GM23338 (cell line): ENCODE data around the gene AFF2. TPM values are rescaled to one million over a fixed set of nuclear protein-coding genes. Genes with fewer than 3 reads are reported as not detected.

Source experiments
- ATAC-seq: fragments of 200-7000 bp; cut with Tn5 transposase; 3 replicates; pipeline ENCODE4 v1.9.1; 2020
- DNase-seq: peaks from one replicate; pipeline ENCODE4 v3.0.0-alpha.2; 2015; ENCODE audit warnings: low spot score
- H2AFZ ChIP-seq: fragments of 200-600 bp; sonication (generic); 2 replicates; pipeline ENCODE4 v1.8.0; 2016; ENCODE audit warnings: antibody characterized with exemption, mild to moderate bottlenecking, moderate library complexity
- H3F3A ChIP-seq: fragments of 200-600 bp; sonication (generic); replicated peaks from 2 replicates; pipeline ENCODE4 v1.8.0; 2017; ENCODE audit warnings: antibody characterized with exemption, mixed run types, low read depth
- H3K27ac ChIP-seq: fragments of 200-600 bp; sonication (generic); 2 replicates; pipeline ENCODE4 v1.6.1; 2016; ENCODE audit warnings: low read depth
- H3K27me3 ChIP-seq: fragments of 200-600 bp; sonication (generic); 2 replicates; pipeline ENCODE4 v1.8.0; 2016; ENCODE audit warnings: mild to moderate bottlenecking, mixed run types, moderate library complexity; ENCODE audit not compliant: insufficient read depth
- H3K36me3 ChIP-seq: fragments of 200-600 bp; sonication (generic); 2 replicates; pipeline ENCODE4 v1.8.0; 2016; ENCODE audit warnings: mild to moderate bottlenecking; ENCODE audit not compliant: insufficient read depth
- H3K4me1 ChIP-seq: fragments of 200-600 bp; sonication (generic); 2 replicates; pipeline ENCODE4 v1.8.0; 2016; ENCODE audit warnings: mild to moderate bottlenecking, moderate library complexity; ENCODE audit not compliant: insufficient read depth
- H3K4me2 ChIP-seq: fragments of 200-600 bp; sonication (generic); 2 replicates; pipeline ENCODE4 v1.7.1; 2017; ENCODE audit warnings: mixed run types
- H3K4me3 ChIP-seq: fragments of 200-600 bp; sonication (generic); 2 replicates; pipeline ENCODE4 v1.6.1; 2016; ENCODE audit warnings: mixed run types
- H3K79me2 ChIP-seq: fragments of 200-600 bp; sonication (generic); replicated peaks from 2 replicates; pipeline ENCODE4 v1.8.0; 2017; ENCODE audit warnings: mild to moderate bottlenecking; ENCODE audit not compliant: insufficient read depth
- H3K9me2 ChIP-seq: fragments of 200-600 bp; sonication (generic); 2 replicates; pipeline ENCODE4 v1.8.0; 2017; ENCODE audit not compliant: insufficient read depth
- H4K20me1 ChIP-seq: fragments of 200-600 bp; sonication (generic); replicated peaks from 2 replicates; pipeline ENCODE4 v1.8.0; 2017; ENCODE audit warnings: mild to moderate bottlenecking; ENCODE audit not compliant: insufficient read depth
- H3K27ac Mint-ChIP-seq: 2 replicates; pipeline ENCODE4 v1.8.0; 2020; ENCODE audit warnings: inconsistent platforms, mild to moderate bottlenecking, moderate library complexity, mixed read lengths
- H3K27me3 Mint-ChIP-seq: 3 replicates; pipeline ENCODE4 v1.8.0; 2022; ENCODE audit warnings: low read depth, mild to moderate bottlenecking, moderate library complexity, mixed read lengths, inconsistent platforms; ENCODE audit not compliant: insufficient read depth, poor library complexity
- H3K36me3 Mint-ChIP-seq: 3 replicates; pipeline ENCODE4 v1.8.0; 2021; ENCODE audit warnings: low read depth, mild to moderate bottlenecking, inconsistent platforms, moderate library complexity, mixed read lengths
- H3K4me1 Mint-ChIP-seq: 3 replicates; pipeline ENCODE4 v1.8.0; 2020; ENCODE audit warnings: mild to moderate bottlenecking, inconsistent platforms, mixed read lengths
- H3K4me3 Mint-ChIP-seq: 3 replicates; pipeline ENCODE4 v1.8.0; 2021; ENCODE audit warnings: moderate library complexity, mild to moderate bottlenecking, inconsistent platforms, mixed read lengths
- H3K9me3 Mint-ChIP-seq: 3 replicates; pipeline ENCODE4 v1.8.0; 2020; ENCODE audit warnings: moderate library complexity, mild to moderate bottlenecking, inconsistent platforms, mixed read lengths
- CREB1 ChIP-seq: fragments of 250-450 bp; sonication (Bioruptor Pico); IDR thresholded peaks from 2 replicates; pipeline ENCODE4 v1.5.0; 2020; ENCODE audit warnings: low read depth, mild to moderate bottlenecking, moderate library complexity
- EZH2 ChIP-seq: fragments of 200-600 bp; sonication (generic); IDR thresholded peaks from one replicate; pipeline ENCODE4 v1.8.0; 2017; ENCODE audit warnings: antibody characterized with exemption, mild to moderate bottlenecking, low read depth; ENCODE audit not compliant: unreplicated experiment
- EZH2phosphoT487 ChIP-seq: fragments of 200-600 bp; sonication (generic); IDR thresholded peaks from one replicate; pipeline ENCODE4 v1.8.1; 2018; ENCODE audit warnings: antibody characterized with exemption; ENCODE audit not compliant: unreplicated experiment
- POLR2AphosphoS5 ChIP-seq: IDR thresholded peaks from 2 replicates; pipeline ENCODE4 v1.6.1; 2016; ENCODE audit warnings: antibody characterized with exemption, low read depth
- STAT1 ChIP-seq: IDR thresholded peaks from one replicate; pipeline ENCODE4 v1.6.1; 2016; ENCODE audit warnings: antibody characterized with exemption; ENCODE audit not compliant: unreplicated experiment
- ZNF114 ChIP-seq: fragments of 250-450 bp; sonication (Bioruptor Pico); IDR thresholded peaks from 2 replicates; pipeline ENCODE4 v1.5.0; 2020; ENCODE audit warnings: mild to moderate bottlenecking, moderate library complexity
- ZNF462 ChIP-seq: fragments of 250-450 bp; sonication (Bioruptor Pico); IDR thresholded peaks from 2 replicates; pipeline ENCODE4 v1.5.0; 2020; ENCODE audit warnings: mild to moderate bottlenecking, moderate library complexity
- polyA plus RNA-seq: library from polyadenylated mRNA; unstranded; fragments of >200 nt; fragmentation: Nextera tagmentation; extraction: Ambion mirVana; gene quantifications from 2 replicates; pipeline ENCODE4 v1.2.1, GENCODE V29; 2016
- total RNA-seq: library from RNA; depleted of rRNA; stranded (reverse); fragments of >200 nt; shearing (Covaris generic); gene quantifications from 2 replicates; pipeline ENCODE4 v1.2.3, GENCODE V29; 2014
- TF ChIP-seq, protein P1 (sequence below): IDR thresholded peaks from one replicate; pipeline ENCODE4 v1.6.1; 2018; ENCODE audit warnings: antibody characterized with exemption; ENCODE audit not compliant: unreplicated experiment
- TF ChIP-seq, protein P2 (sequence below), 2 experiments: fragments of 200-600 bp in 1 of 2; sonication (generic) in 1 of 2; conservative IDR thresholded peaks; 2 replicates each; pipeline versions ENCODE4 v1.5.1 to v1.6.1; 2016 to 2017; ENCODE audit warnings: antibody characterized with exemption in 2 of 2, low read depth in 2 of 2, mild to moderate bottlenecking in 2 of 2, moderate library complexity in 1 of 2

Gene AFF2
- total and polyA plus RNA-seq, 2 experiments from 2014 or later: 1.6 to 5.8 TPM

DNA sequence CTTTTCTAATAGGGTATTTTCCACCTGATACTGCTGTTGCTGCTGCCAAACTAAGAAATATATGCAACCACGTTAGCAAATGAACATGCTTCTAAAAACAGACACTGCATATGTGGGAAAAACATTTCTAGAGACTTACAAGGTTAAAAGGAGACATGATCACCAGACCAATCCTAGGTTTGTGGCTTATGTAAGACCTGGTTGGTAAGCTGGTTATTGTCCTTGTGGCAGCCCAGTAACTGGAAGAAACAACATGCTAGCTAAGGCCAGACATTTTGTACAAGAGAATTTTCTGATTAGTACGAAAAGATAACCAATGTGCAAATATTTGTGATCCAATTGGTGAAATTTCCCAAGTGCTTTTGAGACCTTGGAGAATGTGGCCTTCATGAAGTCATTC lies 112.0 kb downstream of the AFF2 start:
- DNase-seq (no peak), ATAC-seq (no peak)
- H3K36me3 Mint-ChIP-seq: no peaks in the 10 kb centered on the region
- Histone ChIP-seq H4K20me1 (no peaks in the 10 kb centered on the region), H3F3A (no peaks in the 10 kb centered on the region), H2AFZ (no peak overlapping the region), H3K9me2 (no peaks in the 10 kb centered on the region), H3K27me3 (no peaks in the 10 kb centered on the region), H3K27ac (no peak overlapping the region), H3K4me3 (no peak overlapping the region), H3K79me2 (no peaks in the 10 kb centered on the region), H3K36me3 (no peaks in the 10 kb centered on the region), H3K4me1 (peaks cover 10% of the 10 kb centered on the region), H3K4me2 (no peak overlapping the region)
- no peak overlapping the region for H3K4me3 Mint-ChIP-seq
- H3K4me1 Mint-ChIP-seq: peaks cover 19% of the 10 kb centered on the region
- H3K27me3 Mint-ChIP-seq: no peaks in the 10 kb centered on the region
- TF ChIP-seq POLR2AphosphoS5: no peak
- TF ChIP-seq EZH2phosphoT487: no peak
- no peak for TF ChIP-seq STAT1
- TF ChIP-seq ZNF114: no peak
- no peak for TF ChIP-seq EZH2
- H3K27ac Mint-ChIP-seq: no peak overlapping the region
- H3K9me3 Mint-ChIP-seq: no peaks in the 10 kb centered on the region

- ATAC-seq: no peak
- H3K79me2 ChIP-seq: no peaks in the 10 kb centered on the region
- H3K27ac Mint-ChIP-seq: no peak overlapping the region
Observed at GRCh38 chrX:148613636-148614035, 113.2 kb downstream of the AFF2 start.

More at GRCh38 chrX:148613636-148614035, 113.2 kb downstream of the AFF2 start:
- Mint-ChIP-seq H3K4me1 (peaks cover 19% of the 10 kb centered on the region), H3K27me3 (no peaks in the 10 kb centered on the region), H3K36me3 (no peaks in the 10 kb centered on the region), H3K9me3 (no peaks in the 10 kb centered on the region), H3K4me3 (no peak overlapping the region)
- H3K4me3 ChIP-seq: no peak overlapping the region
- H3K27ac ChIP-seq: no peak overlapping the region
- H3K27me3 ChIP-seq: no peaks in the 10 kb centered on the region
- no peaks in the 10 kb centered on the region for H3K9me2 ChIP-seq
- DNase-seq: no peak
- no peaks in the 10 kb centered on the region for H3F3A ChIP-seq
- H2AFZ ChIP-seq: no peak overlapping the region
- H4K20me1 ChIP-seq: no peaks in the 10 kb centered on the region
- peak overlapping the region; percentile 69 for H3K4me2 ChIP-seq
- H3K4me1 ChIP-seq: peaks cover 10% of the 10 kb centered on the region
- H3K36me3 ChIP-seq: no peaks in the 10 kb centered on the region
- TF ChIP-seq STAT1 (no peak), ZNF462 (CRISPR knock-in tag) (no peak), EZH2phosphoT487 (no peak), CREB1 (CRISPR knock-in tag) (no peak)
- TF ChIP-seq, protein P1, sequence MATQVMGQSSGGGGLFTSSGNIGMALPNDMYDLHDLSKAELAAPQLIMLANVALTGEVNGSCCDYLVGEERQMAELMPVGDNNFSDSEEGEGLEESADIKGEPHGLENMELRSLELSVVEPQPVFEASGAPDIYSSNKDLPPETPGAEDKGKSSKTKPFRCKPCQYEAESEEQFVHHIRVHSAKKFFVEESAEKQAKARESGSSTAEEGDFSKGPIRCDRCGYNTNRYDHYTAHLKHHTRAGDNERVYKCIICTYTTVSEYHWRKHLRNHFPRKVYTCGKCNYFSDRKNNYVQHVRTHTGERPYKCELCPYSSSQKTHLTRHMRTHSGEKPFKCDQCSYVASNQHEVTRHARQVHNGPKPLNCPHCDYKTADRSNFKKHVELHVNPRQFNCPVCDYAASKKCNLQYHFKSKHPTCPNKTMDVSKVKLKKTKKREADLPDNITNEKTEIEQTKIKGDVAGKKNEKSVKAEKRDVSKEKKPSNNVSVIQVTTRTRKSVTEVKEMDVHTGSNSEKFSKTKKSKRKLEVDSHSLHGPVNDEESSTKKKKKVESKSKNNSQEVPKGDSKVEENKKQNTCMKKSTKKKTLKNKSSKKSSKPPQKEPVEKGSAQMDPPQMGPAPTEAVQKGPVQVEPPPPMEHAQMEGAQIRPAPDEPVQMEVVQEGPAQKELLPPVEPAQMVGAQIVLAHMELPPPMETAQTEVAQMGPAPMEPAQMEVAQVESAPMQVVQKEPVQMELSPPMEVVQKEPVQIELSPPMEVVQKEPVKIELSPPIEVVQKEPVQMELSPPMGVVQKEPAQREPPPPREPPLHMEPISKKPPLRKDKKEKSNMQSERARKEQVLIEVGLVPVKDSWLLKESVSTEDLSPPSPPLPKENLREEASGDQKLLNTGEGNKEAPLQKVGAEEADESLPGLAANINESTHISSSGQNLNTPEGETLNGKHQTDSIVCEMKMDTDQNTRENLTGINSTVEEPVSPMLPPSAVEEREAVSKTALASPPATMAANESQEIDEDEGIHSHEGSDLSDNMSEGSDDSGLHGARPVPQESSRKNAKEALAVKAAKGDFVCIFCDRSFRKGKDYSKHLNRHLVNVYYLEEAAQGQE: no peak
- TF ChIP-seq, protein P2, sequence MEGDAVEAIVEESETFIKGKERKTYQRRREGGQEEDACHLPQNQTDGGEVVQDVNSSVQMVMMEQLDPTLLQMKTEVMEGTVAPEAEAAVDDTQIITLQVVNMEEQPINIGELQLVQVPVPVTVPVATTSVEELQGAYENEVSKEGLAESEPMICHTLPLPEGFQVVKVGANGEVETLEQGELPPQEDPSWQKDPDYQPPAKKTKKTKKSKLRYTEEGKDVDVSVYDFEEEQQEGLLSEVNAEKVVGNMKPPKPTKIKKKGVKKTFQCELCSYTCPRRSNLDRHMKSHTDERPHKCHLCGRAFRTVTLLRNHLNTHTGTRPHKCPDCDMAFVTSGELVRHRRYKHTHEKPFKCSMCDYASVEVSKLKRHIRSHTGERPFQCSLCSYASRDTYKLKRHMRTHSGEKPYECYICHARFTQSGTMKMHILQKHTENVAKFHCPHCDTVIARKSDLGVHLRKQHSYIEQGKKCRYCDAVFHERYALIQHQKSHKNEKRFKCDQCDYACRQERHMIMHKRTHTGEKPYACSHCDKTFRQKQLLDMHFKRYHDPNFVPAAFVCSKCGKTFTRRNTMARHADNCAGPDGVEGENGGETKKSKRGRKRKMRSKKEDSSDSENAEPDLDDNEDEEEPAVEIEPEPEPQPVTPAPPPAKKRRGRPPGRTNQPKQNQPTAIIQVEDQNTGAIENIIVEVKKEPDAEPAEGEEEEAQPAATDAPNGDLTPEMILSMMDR (conservative IDR thresholded peaks at IDR 0.05; ENCODE audit: low read depth in 2 of 2): no peak
